GM23338 (cell line): ENCODE measurements around the gene LRSAM1.

Experiments used
- EZH2phosphoT487 ChIP-seq: fragments of 200-600 bp; sonication (generic); IDR thresholded peaks from one replicate; pipeline ENCODE4 v1.8.1; 2018; ENCODE audit warnings: antibody characterized with exemption; ENCODE audit not compliant: unreplicated experiment
- POLR2AphosphoS5 ChIP-seq: IDR thresholded peaks from 2 replicates; pipeline ENCODE4 v1.6.1; 2016; ENCODE audit warnings: antibody characterized with exemption, low read depth
- ZNF114 ChIP-seq: fragments of 250-450 bp; sonication (Bioruptor Pico); IDR thresholded peaks from 2 replicates; pipeline ENCODE4 v1.5.0; 2020; ENCODE audit warnings: mild to moderate bottlenecking, moderate library complexity
- ZNF331 ChIP-seq: fragments of 250-450 bp; sonication (Bioruptor Pico); IDR thresholded peaks from 2 replicates; pipeline ENCODE4 v1.5.0; 2020; ENCODE audit warnings: low read depth, mild to moderate bottlenecking, moderate library complexity
- TF ChIP-seq, protein P1 (sequence below): IDR thresholded peaks from one replicate; pipeline ENCODE4 v1.6.1; 2018; ENCODE audit warnings: antibody characterized with exemption; ENCODE audit not compliant: unreplicated experiment
- TF ChIP-seq, protein P2 (sequence below), 2 experiments: fragments of 200-600 bp in 1 of 2; sonication (generic) in 1 of 2; conservative IDR thresholded peaks; 2 replicates each; pipeline versions ENCODE4 v1.5.1 to v1.6.1; 2016 to 2017; ENCODE audit warnings: antibody characterized with exemption in 2 of 2, low read depth in 2 of 2, mild to moderate bottlenecking in 2 of 2, moderate library complexity in 1 of 2

DNA sequence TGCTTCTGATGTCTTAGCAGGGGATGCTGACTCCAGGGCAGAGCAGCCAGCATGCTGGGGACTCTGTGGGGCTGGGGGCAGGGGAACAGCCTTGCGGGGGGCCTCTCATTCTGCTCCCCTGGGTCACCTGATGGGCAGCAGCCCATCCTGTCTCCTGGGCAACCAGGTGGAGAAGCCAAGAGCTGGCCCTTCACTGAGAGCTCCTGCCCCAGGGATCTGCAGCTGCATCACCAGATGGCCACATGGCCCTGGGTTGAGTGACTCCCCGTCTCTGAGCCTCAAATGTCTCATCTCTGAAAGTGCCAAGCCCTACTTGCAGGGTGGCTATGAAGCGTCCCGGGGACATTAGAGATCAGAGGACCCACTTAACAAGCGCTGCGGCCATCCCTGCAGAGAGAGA, 49.1 kb downstream of the LRSAM1 start:
- TF ChIP-seq, protein P1, sequence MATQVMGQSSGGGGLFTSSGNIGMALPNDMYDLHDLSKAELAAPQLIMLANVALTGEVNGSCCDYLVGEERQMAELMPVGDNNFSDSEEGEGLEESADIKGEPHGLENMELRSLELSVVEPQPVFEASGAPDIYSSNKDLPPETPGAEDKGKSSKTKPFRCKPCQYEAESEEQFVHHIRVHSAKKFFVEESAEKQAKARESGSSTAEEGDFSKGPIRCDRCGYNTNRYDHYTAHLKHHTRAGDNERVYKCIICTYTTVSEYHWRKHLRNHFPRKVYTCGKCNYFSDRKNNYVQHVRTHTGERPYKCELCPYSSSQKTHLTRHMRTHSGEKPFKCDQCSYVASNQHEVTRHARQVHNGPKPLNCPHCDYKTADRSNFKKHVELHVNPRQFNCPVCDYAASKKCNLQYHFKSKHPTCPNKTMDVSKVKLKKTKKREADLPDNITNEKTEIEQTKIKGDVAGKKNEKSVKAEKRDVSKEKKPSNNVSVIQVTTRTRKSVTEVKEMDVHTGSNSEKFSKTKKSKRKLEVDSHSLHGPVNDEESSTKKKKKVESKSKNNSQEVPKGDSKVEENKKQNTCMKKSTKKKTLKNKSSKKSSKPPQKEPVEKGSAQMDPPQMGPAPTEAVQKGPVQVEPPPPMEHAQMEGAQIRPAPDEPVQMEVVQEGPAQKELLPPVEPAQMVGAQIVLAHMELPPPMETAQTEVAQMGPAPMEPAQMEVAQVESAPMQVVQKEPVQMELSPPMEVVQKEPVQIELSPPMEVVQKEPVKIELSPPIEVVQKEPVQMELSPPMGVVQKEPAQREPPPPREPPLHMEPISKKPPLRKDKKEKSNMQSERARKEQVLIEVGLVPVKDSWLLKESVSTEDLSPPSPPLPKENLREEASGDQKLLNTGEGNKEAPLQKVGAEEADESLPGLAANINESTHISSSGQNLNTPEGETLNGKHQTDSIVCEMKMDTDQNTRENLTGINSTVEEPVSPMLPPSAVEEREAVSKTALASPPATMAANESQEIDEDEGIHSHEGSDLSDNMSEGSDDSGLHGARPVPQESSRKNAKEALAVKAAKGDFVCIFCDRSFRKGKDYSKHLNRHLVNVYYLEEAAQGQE, result no peak
- TF ChIP-seq ZNF331 (CRISPR knock-in tag) (no peak), ZNF114 (no peak), EZH2phosphoT487 (no peak), POLR2AphosphoS5 (no peak)
- TF ChIP-seq, protein P2, sequence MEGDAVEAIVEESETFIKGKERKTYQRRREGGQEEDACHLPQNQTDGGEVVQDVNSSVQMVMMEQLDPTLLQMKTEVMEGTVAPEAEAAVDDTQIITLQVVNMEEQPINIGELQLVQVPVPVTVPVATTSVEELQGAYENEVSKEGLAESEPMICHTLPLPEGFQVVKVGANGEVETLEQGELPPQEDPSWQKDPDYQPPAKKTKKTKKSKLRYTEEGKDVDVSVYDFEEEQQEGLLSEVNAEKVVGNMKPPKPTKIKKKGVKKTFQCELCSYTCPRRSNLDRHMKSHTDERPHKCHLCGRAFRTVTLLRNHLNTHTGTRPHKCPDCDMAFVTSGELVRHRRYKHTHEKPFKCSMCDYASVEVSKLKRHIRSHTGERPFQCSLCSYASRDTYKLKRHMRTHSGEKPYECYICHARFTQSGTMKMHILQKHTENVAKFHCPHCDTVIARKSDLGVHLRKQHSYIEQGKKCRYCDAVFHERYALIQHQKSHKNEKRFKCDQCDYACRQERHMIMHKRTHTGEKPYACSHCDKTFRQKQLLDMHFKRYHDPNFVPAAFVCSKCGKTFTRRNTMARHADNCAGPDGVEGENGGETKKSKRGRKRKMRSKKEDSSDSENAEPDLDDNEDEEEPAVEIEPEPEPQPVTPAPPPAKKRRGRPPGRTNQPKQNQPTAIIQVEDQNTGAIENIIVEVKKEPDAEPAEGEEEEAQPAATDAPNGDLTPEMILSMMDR (conservative IDR thresholded peaks at IDR 0.05; ENCODE audit: low read depth in 2 of 2), result no peak
